Left ventricle myocardium inferior (tissue), 1 donor: Measurements from ENCODE around the gene KIAA0232. TPM values are rescaled to one million over a fixed set of nuclear protein-coding genes. Genes with fewer than 3 reads are reported as not detected.

ENCODE experiments used
- DNase-seq: peaks from one replicate; pipeline ENCODE4 v3.0.0-alpha.2; 2020
- H3K27ac ChIP-seq: fragments of 200-600 bp; replicated peaks from 2 replicates; pipeline ENCODE4 v1.8.0; 2021
- H3K27me3 ChIP-seq: fragments of 200-600 bp; 2 replicates; pipeline ENCODE4 v1.8.0; 2021; ENCODE audit warnings: low read depth
- H3K36me3 ChIP-seq: fragments of 200-600 bp; 2 replicates; pipeline ENCODE4 v1.8.0; 2021
- H3K4me1 ChIP-seq: fragments of 200-600 bp; 2 replicates; pipeline ENCODE4 v1.8.0; 2021
- H3K4me3 ChIP-seq: fragments of 200-600 bp; 2 replicates; pipeline ENCODE4 v1.8.0; 2021; ENCODE audit warnings: mild to moderate bottlenecking, moderate library complexity
- H3K9me3 ChIP-seq: fragments of 200-600 bp; replicated peaks from 2 replicates; pipeline ENCODE4 v1.8.0; 2021
- CTCF ChIP-seq: fragments of 200-600 bp; IDR thresholded peaks from 2 replicates; pipeline ENCODE4 v1.8.0; 2021; ENCODE audit warnings: antibody characterized with exemption, mild to moderate bottlenecking, borderline replicate concordance
- intact Hi-C: fragments of 100-400 bp; cut with micrococcal nuclease; formaldehyde crosslinking; loops from one replicate; pipeline ENCODE4 v1.11.0; 2022
- total RNA-seq: library from RNA; stranded (reverse); fragmentation: NEBNext Ultra II Directional; extraction: Animal tissue kit (Norgen Biotek cat#: 25700); gene quantifications from one replicate; pipeline ENCODE4 v1.2.1, GENCODE V29; 2021
- donor health status: DM: no; HTN: yes; CAD: no; lungs with severe emphysema.

KIAA0232 gene
- total RNA-seq, 1 donor from 2014 or later: 82.5 TPM

- H3K36me3 ChIP-seq: peaks cover 72% of the 10 kb centered on the region
- DNase-seq: no peak
- intact Hi-C loops: loop anchor here (5.0 kb wide), 1 partner anchor 156 kb away; the partner anchor contains the start of gene BLOC1S4
- no peak for TF ChIP-seq CTCF
- no peaks in the 10 kb centered on the region for H3K27me3 ChIP-seq
- peak overlapping the region; percentile 18 for H3K27ac ChIP-seq
- H3K4me3 ChIP-seq: no peak overlapping the region
- peaks cover 73% of the 10 kb centered on the region for H3K4me1 ChIP-seq
- no peaks in the 10 kb centered on the region for H3K9me3 ChIP-seq
Observed at GRCh38 chr4:6873291-6873690, 90.8 kb downstream of the KIAA0232 start.

- Histone ChIP-seq H3K27me3 (no peaks in the 10 kb centered on the region), H3K4me3 (no peak overlapping the region), H3K36me3 (peaks cover 75% of the 10 kb centered on the region), H3K9me3 (no peaks in the 10 kb centered on the region), H3K4me1 (peaks cover 71% of the 10 kb centered on the region), H3K27ac (peak overlapping the region; percentile 18)
- intact Hi-C loops: loop anchor here (5.0 kb wide), 1 partner anchor 157 kb away; the partner anchor contains the start of gene BLOC1S4
- TF ChIP-seq CTCF: peak; percentile 88
- DNase-seq: peak; percentile 70
Observed at GRCh38 chr4:6873792-6874461, 91.4 kb downstream of the KIAA0232 start.

- peaks cover 61% of the 10 kb centered on the region for H3K4me1 ChIP-seq
- H3K36me3 ChIP-seq: peaks cover 83% of the 10 kb centered on the region
- no peaks in the 10 kb centered on the region for H3K27me3 ChIP-seq
- intact Hi-C loops: loop anchor here (5.0 kb wide), 1 partner anchor 158 kb away; the partner anchor contains the start of gene BLOC1S4
- no peaks in the 10 kb centered on the region for H3K9me3 ChIP-seq
- H3K27ac ChIP-seq: peak overlapping the region; percentile 61
- no peak for DNase-seq
- no peak for TF ChIP-seq CTCF
- H3K4me3 ChIP-seq: no peak overlapping the region
Observed at GRCh38 chr4:6874981-6875380, 92.5 kb downstream of the KIAA0232 start.

DNA sequence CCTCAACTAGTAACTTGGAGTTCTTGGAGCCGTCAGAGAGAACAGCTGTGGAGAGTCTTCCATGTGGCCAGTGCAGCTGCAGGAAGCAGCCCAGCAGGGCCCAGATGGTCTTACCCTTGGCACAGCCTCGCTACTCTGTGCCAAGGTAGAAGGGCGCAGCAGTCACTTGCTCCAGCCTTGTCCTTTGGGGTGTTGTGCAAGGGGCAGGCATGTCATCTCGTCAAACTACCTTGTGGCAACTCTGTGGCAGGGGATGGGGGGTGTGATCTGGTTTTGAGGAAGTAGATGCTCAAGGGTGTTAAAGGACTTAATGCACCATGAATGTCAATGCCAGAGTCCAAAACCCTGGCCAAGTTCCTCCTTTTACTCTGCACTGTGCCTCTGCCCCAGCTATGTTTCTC is 92.9 kb downstream of the KIAA0232 start:
- Histone ChIP-seq H3K9me3 (no peaks in the 10 kb centered on the region), H3K4me3 (no peak overlapping the region), H3K27me3 (no peaks in the 10 kb centered on the region), H3K36me3 (peaks cover 86% of the 10 kb centered on the region), H3K27ac (peak overlapping the region; percentile 61), H3K4me1 (peaks cover 56% of the 10 kb centered on the region)
- TF ChIP-seq CTCF: no peak
- peak; percentile 36 for DNase-seq
- intact Hi-C loops: no loop called here

DNA sequence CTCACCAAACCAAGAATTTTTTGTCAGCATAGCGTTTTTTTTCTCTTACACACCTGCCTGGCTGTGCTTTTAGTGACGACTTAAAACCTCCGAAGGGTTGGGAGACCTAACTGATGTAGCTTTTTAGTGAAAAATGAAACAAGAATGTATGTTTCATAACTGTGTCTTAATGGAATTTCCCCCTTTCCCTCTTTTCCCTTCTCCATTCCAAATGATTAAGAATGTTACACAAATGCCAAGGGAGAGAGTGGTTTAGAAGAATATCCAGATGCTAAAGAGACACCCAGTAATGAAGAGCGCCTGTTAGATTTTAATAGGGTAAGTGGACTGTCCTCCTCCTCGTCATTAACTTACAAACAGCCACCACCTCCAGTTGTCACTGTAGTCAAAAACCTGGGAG is 93.9 kb downstream of the KIAA0232 start:
- H3K36me3 ChIP-seq: peaks cover 90% of the 10 kb centered on the region

More for the DNA sequence above, 93.9 kb downstream of the KIAA0232 start:
- Histone ChIP-seq H3K9me3 (no peaks in the 10 kb centered on the region), H3K4me1 (peaks cover 46% of the 10 kb centered on the region), H3K4me3 (no peak overlapping the region), H3K27me3 (no peaks in the 10 kb centered on the region), H3K27ac (no peak overlapping the region)
- DNase-seq: no peak
- intact Hi-C loops: no loop called here
- no peak for TF ChIP-seq CTCF
